Osteocyte (in vitro differentiated cells): ENCODE measurements around the gene TTC39B. TPM values are rescaled to one million over a fixed set of nuclear protein-coding genes. Genes with fewer than 3 reads are reported as not detected.
A peak's percentile ranks its signal among the peaks of the same experiment; 100 is the strongest.
"Not testable (repeated sequence)": the region's sequence is repeated elsewhere in the genome, so short reads cannot be mapped to it uniquely, and the experiment has no call there.

Experiments used
- DNase-seq: peaks from one replicate; pipeline ENCODE4 v3.0.0; 2021; ENCODE audit warnings: mixed read lengths; ENCODE audit not compliant: unreplicated experiment; ENCODE audit errors: extremely low spot score
- H3K27ac Mint-ChIP-seq: one replicate; pipeline ENCODE4 v1.8.0; 2021; ENCODE audit warnings: mild to moderate bottlenecking, mixed read lengths; ENCODE audit not compliant: unreplicated experiment
- H3K27me3 Mint-ChIP-seq: one replicate; pipeline ENCODE4 v1.8.0; 2021; ENCODE audit warnings: mixed read lengths; ENCODE audit not compliant: unreplicated experiment
- H3K36me3 Mint-ChIP-seq: one replicate; pipeline ENCODE4 v1.8.0; 2021; ENCODE audit warnings: mixed read lengths; ENCODE audit not compliant: unreplicated experiment
- H3K4me1 Mint-ChIP-seq: one replicate; pipeline ENCODE4 v1.8.0; 2021; ENCODE audit warnings: mixed read lengths; ENCODE audit not compliant: unreplicated experiment
- H3K4me3 Mint-ChIP-seq: one replicate; pipeline ENCODE4 v1.8.0; 2021; ENCODE audit warnings: mild to moderate bottlenecking, moderate library complexity, mixed read lengths; ENCODE audit not compliant: unreplicated experiment
- H3K9me3 Mint-ChIP-seq: one replicate; pipeline ENCODE4 v1.8.0; 2021; ENCODE audit warnings: mixed read lengths; ENCODE audit not compliant: unreplicated experiment
- total RNA-seq: library from RNA; stranded (reverse); gene quantifications from 2 replicates; pipeline ENCODE4 v1.2.1, GENCODE V29; 2021
- TF ChIP-seq, protein P1 (sequence below): fragments of 200-600 bp; sonication (generic); IDR thresholded peaks from 2 replicates; pipeline ENCODE4 v1.5.0; 2021; ENCODE audit warnings: antibody characterized with exemption, mild to moderate bottlenecking, moderate library complexity

TTC39B gene
- total RNA-seq, 1 donor from 2014 or later, result 25.5 TPM

- Mint-ChIP-seq H3K27me3 (peaks cover 25% of the 10 kb centered on the region), H3K4me1 (peaks cover 2% of the 10 kb centered on the region), H3K36me3 (no peaks in the 10 kb centered on the region), H3K4me3 (no peak overlapping the region), H3K9me3 (peaks cover 5% of the 10 kb centered on the region), H3K27ac (no peak overlapping the region)
- DNase-seq, result no peak
- TF ChIP-seq, protein P1, sequence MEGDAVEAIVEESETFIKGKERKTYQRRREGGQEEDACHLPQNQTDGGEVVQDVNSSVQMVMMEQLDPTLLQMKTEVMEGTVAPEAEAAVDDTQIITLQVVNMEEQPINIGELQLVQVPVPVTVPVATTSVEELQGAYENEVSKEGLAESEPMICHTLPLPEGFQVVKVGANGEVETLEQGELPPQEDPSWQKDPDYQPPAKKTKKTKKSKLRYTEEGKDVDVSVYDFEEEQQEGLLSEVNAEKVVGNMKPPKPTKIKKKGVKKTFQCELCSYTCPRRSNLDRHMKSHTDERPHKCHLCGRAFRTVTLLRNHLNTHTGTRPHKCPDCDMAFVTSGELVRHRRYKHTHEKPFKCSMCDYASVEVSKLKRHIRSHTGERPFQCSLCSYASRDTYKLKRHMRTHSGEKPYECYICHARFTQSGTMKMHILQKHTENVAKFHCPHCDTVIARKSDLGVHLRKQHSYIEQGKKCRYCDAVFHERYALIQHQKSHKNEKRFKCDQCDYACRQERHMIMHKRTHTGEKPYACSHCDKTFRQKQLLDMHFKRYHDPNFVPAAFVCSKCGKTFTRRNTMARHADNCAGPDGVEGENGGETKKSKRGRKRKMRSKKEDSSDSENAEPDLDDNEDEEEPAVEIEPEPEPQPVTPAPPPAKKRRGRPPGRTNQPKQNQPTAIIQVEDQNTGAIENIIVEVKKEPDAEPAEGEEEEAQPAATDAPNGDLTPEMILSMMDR, result no peak
These were observed 22.6 kb upstream of the TTC39B start for GRCh38 chr9:15329539-15330109.

DNA sequence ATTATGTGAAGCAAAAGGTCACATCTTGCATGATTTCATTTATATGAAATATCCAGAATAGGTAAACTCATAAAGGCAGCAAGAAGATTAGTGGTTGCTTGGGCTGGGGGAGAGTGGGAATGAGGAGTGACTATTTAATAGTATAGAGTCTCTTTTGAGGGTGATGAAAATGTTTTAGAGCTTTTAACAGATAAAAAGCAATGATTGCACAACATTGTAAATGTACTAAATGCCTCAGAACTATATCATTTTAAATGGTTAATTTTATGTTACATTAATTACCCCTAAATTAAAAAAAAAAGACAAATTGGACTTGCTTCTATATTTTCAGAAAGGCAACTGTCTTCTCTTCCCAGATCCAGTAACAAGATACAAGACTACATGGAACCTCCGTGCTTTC lies 21.9 kb upstream of the TTC39B start:
- Mint-ChIP-seq H3K27ac (no peak overlapping the region), H3K4me1 (peaks cover 2% of the 10 kb centered on the region), H3K9me3 (peaks cover 11% of the 10 kb centered on the region), H3K4me3 (no peak overlapping the region), H3K27me3 (peaks cover 22% of the 10 kb centered on the region), H3K36me3 (peaks cover 2% of the 10 kb centered on the region)
- DNase-seq, result no peak
- TF ChIP-seq, protein P1, result no peak

GRCh38 chr9:15322695-15323094 lies 15.7 kb upstream of the TTC39B start:
- not testable (repeated sequence) for H3K4me3 Mint-ChIP-seq, H3K27me3 Mint-ChIP-seq, H3K36me3 Mint-ChIP-seq, DNase-seq
- Mint-ChIP-seq H3K9me3 (peaks cover 13% of the 10 kb centered on the region), H3K27ac (peak overlapping the region; percentile 8), H3K4me1 (peaks cover 16% of the 10 kb centered on the region)

- not testable (repeated sequence) for H3K4me3 Mint-ChIP-seq, H3K27ac Mint-ChIP-seq, H3K27me3 Mint-ChIP-seq, H3K36me3 Mint-ChIP-seq, DNase-seq
- peaks cover 12% of the 10 kb centered on the region for H3K9me3 Mint-ChIP-seq
- peaks cover 23% of the 10 kb centered on the region for H3K4me1 Mint-ChIP-seq
These were observed 12.6 kb upstream of the TTC39B start for GRCh38 chr9:15319661-15320060.

DNA sequence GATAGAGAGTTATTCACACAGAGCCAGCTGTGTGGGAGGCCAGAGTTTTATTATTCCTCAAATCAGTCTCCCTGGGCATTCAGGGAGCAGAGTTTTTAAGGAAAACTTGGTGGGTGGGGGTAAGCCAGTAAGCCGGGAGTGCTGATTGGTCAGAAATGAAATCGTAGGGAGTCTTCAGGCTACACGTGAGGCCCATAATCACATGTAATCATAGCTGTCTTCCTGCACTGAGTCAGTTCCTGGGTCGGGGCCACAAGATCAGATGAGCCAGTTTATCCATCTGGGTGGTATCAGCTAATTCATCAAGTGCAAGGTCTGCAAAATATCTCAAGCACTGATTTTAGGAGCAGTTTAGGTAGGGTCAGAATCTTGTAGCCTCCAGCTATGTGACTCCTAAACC lies 10.8 kb upstream of the TTC39B start:
- peaks cover 10% of the 10 kb centered on the region for H3K9me3 Mint-ChIP-seq
- no peak for DNase-seq

DNA sequence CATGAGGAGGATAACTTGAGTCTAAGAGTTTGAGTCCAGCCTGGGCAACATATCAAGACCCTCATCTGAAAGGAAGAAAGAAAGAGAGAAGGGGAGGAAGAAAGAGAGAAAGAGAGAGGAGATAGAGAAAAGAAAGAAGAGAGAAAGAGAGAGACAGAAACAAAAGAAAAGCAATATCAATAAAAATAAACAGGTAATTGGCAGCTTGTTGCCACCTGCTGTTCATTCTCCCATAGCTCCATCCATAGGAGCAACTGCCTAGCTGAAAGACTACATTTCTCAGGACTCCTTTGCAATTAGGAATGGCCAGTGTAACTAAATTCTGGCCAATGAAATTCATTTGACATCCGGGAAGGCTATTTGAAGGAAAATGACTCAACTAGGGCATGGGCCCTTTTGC lies 4.6 kb upstream of the TTC39B start:
- TF ChIP-seq, protein P1, result no peak
- DNase-seq, result no peak
- Mint-ChIP-seq H3K4me1 (peaks cover 21% of the 10 kb centered on the region), H3K27me3 (no peaks in the 10 kb centered on the region), H3K27ac (no peak overlapping the region), H3K9me3 (peaks cover 6% of the 10 kb centered on the region), H3K36me3 (no peaks in the 10 kb centered on the region), H3K4me3 (no peak overlapping the region)

More for the DNA sequence above, 10.8 kb upstream of the TTC39B start:
- Mint-ChIP-seq H3K27me3 (no peaks in the 10 kb centered on the region), H3K4me3 (no peak overlapping the region), H3K27ac (no peak overlapping the region), H3K4me1 (peaks cover 22% of the 10 kb centered on the region), H3K36me3 (no peaks in the 10 kb centered on the region)
- TF ChIP-seq, protein P1, result no peak
